Lung microvascular endothelial cell (primary cell): ENCODE data around the gene ZNF205. TPM values are rescaled to one million over a fixed set of nuclear protein-coding genes. Genes with fewer than 3 reads are reported as not detected.
A peak's percentile ranks its signal among the peaks of the same experiment; 100 is the strongest.

Source experiments
- DNase-seq, 2 donors: peaks; one replicate each; pipeline versions ENCODE4 v3.0.0 to v3.0.0-alpha.2; 2010; ENCODE audit warnings: low read depth in 2 of 2
- total RNA-seq: library from RNA; depleted of rRNA; stranded (reverse); fragments of >200 nt; gene quantifications from 2 replicates; pipeline ENCODE4 v1.2.1, GENCODE V29; 2014

Gene ZNF205
- total RNA-seq, 1 donor from 2014 or later = 12.3 TPM

DNA sequence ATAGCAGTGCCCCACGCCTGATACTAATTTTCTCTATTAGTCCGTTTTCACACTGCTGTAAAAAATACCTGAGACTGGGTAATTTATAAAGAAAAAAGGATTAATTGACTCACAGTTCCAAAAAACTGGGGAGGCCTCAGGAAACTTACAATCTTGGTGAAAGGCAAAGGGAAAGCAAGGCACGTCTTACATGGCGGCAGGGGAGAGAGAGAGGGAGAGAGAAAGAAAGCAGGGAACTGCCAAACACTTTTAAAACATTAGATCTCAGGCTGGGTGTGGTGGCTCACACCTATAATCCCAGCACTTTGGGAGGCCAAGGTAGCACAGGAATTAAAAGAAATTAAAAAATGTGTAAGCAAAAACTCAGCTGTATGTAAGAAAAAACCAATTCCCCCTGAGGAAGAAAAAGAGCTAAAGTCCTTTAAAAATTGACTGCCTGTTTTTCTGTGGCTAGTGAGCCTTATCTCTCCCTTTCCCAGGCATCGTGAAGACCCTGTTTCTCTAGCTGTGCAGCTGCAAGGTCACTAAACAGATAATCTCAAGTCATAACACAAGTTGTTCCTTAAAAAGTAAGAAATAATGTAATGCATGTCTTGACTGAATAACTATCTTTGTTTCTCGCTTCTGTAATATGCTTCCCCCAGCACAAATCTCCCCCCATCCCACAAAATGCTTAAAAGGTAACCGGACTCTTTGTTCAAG, 27.3 kb upstream of the ZNF205 start:
- no peak for DNase-seq

DNA sequence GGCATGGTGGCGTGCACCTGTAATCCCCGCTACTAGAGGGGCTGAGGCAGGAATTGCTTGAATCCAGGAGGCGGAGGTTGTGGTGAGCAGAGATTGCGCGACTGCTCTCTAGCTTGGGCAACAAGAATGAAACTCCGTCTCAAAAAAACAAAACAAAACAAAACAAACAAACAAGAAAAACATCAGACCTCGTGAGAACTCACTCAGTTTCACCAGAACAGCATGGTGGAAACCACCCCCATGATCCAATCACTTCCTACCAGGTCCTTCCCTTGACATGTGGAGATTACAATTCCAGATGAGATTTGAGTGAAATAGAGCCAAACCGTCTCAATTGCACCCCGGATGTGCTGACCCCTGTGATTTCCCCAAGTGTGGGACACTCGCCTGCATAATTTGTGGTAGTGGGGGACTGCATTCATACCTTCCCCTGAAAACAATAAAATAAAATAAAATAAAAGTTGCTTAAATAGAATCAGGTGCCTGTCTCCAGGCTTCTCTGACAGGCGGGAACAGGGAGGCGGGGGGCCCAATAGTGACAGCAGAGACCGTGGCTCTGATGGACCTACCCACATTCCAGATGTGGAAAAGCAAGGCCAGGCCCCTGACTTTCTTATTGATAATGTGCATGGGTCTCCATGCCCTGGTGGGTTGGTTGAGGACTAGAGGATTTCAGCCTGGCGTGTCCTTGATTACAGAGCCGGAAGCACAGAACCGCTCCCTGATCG, 26.4 kb upstream of the ZNF205 start:
- no peak for DNase-seq

DNA sequence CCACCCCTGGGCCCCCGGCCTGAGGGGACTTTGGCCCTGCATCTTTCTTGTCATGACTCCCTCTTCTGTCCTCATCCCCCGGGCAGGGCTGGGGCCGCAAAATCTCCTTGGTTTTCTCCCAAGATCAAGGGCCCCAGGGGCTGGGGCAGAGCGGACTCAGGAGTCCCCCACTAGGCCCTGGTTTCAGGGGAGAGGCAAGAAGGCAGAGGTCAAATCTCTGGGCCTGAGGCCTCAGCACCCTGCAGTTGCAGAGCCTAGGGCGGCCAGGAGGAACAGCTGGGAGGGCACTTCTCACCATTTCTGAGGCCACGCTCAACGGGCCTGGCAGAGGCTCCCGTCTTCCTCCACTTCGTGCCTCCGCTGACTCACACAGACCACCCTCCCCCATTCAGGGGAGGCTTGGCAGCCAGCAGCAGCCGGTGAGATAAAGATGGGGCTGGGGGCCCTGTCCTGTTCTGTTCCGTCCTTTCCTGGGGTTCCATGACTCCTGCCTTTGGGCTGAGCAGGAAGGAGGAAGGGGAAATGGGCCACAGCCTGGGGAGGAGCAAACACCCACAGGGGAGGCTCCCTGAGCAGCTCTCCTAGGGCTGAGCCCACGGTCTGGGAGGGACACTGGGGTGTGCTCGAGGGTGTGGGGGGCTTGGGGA, 25.7 kb upstream of the ZNF205 start:
- peak; percentile 37 to 72 for DNase-seq

DNA sequence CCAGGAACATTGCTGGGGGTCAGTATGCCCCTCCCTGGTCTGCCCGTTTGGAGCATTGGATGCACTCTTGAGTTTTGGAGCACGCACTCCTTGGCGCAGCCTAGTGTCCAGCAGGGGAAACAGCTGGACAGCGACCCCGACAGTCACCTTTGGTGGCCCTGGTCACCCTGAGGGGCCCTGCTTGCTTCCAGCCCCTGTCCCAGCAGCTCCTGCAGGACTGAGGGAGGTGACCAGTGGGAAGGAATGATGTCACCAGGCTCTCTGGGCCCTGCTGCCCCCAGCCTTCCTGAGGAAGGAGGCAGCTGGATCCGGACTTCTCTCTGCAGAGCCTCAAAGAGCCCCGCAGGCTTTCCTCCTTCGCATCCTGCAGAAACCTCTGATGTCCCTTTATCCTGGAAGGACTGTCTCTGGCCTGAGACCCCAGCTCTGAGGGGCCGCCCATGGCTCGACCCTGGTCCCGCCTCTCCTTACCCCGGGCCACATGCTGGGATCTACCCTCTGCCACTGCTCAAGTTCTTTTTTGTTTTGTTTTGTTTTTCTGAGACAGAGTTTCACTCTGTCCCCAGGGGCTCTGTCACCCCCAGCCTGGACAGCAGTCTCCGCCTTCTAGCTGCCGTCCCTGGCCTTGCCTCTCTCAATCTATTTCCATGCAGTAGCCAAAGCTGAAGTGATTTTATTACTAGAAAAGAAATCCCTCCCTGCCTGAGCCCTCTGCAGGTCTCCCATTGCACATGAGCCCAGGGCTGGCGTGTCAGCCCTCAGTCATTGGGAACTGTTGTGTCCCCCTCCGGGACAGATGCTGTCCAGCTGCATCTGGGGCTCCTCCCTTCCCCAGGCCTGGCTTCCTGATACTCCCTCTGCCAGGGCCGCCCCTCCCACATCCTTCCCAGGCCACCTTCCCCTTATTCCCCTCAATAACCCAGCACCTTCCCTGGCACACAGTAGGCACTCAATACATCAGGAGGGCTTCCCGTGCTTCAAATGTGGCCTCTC, 24.8 kb upstream of the ZNF205 start:
- peak; percentile 65 to 88 for DNase-seq

DNA sequence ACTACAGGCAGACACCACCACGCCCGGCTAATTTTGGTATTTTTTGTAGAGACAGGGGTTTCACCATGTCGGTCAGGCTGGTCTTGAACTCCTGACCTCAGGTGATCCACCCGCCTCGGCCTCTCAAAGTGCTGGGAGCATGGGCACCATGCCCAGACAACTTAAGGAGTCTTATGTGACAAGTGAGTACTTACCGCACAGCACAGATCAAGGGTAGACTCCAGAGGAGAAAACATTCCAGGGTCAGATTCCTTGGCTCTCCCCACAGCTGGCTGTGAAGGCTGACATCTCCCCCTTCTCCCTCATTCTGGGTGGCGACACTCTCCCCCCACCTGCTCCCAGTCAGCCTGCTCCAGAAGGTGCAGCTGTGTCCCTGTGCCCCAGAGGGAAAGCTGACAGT, 23.9 kb upstream of the ZNF205 start:
- DNase-seq = no peak

DNA sequence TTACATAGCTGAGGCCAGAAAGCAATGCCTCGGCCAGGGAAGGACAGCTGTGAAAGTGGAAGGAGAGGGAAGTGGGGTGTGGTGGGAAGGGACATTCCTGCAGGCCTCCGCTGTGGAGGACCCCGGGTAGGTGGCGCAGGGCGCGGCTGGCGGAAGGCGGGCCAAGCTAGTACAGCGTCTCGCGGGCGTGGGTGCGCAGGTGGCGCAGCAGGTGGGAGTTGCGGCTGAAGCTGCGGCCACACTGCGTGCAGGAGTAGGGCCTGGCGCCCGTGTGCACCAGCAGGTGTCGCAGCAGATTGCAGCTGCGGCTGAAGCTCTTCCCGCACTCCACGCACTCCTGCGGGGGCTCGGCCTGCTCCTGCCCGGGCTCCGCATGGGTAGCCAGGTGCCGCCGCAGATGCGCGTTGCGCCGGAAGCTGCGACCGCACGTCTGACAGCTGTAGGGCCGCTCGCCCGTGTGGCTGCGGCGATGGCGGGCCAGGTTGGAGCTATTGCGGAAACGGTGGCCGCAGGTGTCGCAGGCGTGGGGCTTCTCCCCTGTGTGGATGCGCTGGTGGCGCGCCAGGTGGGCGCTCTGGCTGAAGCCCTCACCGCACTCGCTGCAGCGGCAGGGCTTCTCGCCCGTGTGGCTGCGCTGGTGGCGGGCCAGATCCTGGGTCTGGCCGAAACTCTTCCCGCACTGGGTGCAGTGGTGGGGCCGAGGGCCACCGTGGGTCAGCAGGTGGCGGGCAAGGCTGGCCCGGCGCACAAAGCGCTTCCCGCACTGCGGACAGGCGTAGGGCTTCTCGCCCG, 23.3 kb upstream of the ZNF205 start:
- no peak for DNase-seq

DNA sequence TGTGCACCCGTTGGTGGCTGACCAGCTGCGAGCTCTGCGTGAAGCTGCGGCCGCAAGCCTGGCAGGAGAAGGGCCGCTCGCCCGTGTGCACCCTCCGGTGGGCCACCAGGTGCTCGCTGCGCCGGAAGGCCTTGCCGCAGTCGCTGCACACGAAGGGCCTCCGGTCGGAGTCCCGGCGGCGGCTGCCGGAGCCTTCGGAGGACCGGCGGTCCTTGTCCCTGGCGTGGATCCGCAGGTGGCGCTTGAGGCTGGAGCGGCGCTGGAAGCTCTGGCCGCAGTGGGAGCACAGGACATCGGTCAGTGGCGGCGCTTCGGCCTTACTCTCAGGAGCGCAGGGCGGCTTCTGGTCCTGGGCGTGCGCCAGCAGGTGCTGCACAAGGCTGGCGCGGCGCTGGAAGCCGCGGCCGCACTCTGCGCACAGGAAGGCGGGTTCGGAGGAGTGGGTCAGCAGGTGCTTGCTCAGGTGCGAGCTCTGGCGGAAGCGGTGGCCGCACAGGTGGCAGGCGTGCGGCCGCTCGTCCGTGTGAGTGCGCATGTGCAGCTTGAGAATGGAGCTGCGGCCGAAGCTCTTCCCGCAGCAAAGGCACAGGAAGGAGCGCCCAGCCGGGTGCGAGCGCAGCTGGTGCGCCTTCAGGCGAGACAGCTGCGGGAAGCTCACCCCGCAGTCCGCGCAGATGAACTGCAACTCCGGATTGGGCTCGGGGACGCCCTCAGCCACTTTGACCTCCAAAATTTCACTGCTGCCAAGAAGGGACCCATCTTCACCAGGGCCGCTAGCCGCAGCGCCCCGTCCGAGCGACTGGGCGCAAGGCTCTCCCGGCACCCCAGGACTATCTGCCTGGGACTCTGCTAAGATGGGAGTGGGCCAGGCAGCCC, 22.4 kb upstream of the ZNF205 start:
- no peak for DNase-seq

DNA sequence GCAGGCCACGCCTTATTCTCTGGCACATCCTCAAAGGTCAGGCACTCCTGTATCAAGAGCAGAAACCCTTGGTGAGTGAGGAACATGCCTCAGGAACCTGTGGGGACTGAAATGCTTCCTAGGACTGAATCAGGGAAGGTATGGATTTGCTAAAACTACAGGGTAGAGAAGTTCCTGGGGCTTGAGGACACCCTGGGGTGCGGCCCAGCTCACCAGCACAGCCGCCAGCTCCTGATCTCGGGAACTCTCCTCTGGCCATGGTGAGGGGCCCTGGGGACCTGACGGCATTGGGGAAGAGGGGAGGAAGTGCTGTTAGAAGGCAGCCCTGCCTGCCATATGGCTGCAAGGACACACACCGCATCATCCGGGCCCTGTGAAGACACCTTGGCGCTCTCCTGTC, 20.8 kb upstream of the ZNF205 start:
- DNase-seq = no peak

DNA sequence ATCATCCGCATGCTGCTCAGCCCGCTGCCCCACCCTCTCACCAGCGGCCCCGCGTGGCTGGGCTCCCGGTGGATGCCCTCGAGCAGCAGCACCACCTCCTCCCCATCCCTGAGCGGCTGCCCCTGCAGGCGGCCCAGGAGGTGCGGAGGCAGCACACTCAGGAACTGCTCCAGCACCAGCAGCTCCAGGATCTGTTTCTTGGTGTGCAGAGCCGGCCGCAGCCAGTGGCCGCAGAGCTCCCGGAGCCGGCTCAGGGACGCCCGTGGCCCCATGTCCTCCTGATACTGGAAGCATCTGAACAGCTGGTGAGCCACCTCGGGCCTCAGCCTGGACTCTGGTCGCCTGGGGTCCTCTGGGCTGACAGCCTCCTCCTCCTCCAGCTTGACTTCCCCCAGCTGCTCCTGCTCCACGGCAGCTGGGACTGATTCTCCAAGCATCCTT, 19.9 kb upstream of the ZNF205 start:
- DNase-seq = no peak

DNA sequence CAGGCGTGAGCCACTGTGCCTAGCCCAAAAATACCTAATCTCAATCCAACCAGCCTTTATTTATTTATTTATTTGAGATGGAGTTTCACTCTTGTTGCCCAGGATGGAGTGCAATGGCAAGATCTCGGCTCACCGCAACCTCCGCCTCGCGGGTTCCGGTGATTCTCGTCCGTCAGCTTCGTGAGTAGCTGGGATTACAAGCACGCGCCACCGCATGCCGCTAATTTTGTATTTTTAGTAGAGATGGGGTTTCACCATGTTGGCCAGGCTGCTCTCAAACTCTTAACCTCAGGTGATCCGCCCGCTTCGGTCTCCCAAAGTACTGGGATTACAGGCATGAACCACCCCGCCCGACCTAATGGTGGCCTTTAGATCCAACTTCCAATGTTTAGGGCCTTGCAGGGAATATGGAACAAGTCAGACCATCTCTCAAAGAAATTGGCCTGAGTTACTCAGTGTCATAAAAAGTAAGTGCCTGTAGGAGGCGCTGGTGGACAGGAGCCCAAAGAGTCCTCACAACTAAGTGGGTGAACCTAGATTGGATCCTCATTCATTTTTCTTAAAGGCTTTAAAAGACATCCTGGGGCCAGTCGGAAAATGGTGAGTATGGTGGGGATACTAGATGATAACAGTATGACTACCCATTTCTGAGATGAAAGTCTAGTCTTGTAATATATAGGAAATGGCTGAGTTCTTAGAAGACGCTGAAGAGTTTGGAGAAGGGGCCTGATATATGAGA, 17.9 kb upstream of the ZNF205 start:
- peak; percentile 75 for DNase-seq

DNA sequence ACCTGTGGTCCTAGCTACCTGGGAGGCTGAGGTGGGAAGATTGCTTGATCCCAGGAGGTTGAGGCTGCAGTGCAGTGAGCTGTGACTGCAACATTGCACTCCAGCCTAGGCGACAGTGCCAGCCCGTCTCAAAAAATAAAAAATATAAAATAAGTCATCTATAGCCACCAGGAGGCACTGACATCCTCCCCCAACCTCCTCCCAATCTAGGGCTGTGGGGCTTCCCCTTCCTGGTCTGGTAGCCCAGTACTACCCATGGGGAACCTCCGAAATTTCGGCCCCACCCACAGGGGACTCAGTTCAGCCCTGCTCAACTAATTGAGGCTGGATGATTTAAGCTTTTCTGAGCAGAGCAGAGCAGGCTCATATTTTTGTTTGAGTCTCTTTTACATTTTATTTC, 16.5 kb upstream of the ZNF205 start:
- peak; percentile 32 to 35 for DNase-seq

DNA sequence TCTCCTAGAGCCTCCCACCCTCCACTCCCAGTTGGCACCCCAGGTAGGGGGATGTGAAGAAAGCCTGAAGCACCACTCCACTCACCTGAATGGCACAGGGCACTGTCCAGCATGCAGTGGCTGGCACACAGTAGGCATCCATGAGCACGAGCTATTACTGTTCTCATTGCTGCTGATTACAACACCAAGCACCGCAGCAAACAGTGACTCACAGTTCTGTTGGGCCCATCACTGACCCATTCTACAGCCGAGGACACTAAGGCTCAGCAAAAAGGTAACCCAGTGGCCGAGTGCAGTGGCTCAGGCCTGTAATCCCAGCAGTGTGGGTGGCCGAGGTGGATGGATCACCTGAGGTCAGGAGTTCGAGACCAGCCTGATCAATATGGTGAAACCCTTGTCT, 16.0 kb upstream of the ZNF205 start:
- DNase-seq = no peak

DNA sequence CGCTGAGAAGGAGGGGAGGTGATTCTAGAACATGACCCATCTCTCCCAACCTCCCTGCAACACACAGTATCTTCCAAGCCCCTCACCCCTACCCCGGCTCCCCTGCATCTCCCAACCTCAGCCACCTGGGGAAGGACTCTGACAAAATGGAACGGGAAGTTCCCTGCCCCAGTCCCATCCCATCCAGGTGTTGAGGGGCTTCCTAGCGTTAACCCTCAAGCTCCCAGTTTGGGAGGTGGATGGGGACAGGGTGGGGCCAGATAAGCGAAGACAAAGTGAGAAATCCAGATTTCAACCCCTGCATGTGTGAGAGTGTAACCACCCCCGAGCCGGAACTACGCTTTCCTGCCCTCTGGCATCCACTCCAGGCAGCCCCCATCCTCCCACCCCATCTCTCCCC, 15.1 kb upstream of the ZNF205 start:
- no peak for DNase-seq

DNA sequence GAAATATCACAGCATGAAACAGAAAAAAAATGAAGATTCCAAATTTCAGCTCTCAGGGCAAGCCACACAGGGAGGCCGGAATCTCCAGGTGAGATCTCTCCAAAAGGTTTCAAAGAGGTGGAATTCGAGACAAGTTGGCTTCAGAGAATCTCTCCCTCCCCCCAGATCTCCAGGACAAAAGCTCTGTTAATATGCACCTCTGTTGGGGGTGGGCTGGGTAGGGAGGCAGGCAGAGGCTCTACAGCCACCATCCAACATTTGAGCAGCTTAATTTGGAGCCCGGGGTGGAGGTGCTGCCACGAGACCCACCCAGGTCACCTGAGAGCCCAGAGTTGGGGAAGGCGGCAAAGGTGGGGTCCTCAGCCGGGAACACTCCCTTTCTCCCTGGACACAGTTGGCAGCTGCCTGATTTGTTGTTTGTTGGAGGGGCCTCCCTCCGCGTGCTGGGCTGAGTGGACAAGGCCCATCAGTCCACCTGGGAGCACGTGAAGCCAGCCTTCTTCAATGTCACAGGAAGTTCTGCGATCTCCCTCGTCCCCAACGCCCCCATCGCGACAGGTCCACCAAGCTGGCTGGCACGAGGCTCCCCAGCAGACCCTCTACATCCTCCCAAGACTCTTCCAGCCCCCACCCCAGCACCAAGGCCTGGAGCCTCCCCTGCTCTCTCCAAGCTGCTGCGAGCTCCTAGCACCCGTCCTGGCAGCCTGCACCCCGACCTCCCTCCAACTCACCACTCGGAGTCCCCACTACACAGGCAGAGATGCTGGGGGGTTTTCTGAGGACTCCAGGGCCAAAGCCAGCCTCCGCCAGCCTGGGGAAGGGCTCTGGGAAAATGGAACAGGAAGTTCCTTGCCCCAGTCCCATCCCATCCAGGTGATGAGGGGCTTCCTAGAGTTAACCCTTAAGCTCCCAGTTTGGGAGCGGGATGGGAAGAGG, 13.7 kb upstream of the ZNF205 start, which contains the start of gene ZSCAN10:
ZSCAN10 (minus strand) TSS at position 836 of the 936 bp plus-strand sequence. CDS start 6,357 bp downstream, outside the sequence.
- DNase-seq = no peak

DNA sequence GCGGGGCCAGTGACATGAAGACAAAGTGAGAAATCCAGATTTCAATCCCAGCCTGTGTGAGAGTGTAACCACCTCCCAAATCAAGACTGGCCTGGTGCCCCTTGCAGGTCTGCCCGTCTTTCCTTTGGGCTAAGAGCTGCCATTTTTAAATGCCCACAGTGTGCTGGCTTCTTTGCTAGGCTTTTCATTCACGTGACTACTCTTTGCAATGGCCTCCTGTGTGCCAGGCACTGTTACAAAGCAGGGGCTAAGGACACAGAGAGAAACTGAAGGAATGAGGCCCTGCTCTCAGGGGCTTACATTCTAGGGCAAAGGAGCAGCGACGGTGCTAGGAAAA, 13.0 kb upstream of the ZNF205 start:
- DNase-seq = no peak

DNA sequence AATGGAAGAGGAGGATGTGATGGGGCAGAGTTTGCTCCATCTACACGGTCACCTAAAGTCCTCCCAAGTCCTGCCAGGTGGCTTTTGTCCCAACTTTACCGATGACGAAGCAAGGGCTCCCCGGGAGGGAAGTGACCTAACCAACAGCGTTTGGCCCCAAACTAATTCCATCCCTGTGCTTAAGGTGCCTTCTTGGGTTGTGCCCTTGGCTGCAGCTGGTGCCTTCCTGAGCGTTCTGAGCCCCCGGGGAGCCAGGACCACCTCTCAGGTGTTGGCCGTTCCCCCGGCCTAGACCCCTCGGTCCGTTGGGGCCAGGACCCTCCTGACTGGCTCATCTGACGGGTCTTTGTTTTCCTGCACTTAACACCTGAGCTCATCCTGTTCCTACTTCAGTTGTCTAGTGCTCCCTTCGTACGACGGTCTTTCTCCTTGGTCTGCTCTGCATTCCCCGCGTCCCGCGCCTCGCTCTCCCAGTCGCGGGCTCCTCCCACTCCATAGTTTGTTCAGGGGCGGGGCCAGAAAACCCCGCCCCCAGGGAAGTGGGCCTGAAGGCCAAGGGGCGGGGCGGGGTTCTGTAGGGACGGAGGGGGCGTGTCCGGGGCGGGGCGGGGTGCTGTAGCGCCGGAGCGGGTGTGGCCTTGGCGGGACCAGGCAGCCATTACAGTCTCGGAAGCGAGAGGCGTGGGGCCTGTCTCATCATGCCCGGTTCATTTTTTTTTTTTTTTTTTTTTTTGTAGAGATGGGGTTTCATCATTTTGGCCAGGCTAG, 12.5 kb upstream of the ZNF205 start:
- DNase-seq = peak; percentile 90 to 93
